ENCODE results near the gene KLK4.

The KLK4 gene

GRCh38 chr19:50911206-50912101, at the start of gene KLK4:
KLK4 (minus strand) TSS chr19:50911395; CDS start chr19:50910738, 657 bp downstream.
- no peak for DNase-seq

DNA sequence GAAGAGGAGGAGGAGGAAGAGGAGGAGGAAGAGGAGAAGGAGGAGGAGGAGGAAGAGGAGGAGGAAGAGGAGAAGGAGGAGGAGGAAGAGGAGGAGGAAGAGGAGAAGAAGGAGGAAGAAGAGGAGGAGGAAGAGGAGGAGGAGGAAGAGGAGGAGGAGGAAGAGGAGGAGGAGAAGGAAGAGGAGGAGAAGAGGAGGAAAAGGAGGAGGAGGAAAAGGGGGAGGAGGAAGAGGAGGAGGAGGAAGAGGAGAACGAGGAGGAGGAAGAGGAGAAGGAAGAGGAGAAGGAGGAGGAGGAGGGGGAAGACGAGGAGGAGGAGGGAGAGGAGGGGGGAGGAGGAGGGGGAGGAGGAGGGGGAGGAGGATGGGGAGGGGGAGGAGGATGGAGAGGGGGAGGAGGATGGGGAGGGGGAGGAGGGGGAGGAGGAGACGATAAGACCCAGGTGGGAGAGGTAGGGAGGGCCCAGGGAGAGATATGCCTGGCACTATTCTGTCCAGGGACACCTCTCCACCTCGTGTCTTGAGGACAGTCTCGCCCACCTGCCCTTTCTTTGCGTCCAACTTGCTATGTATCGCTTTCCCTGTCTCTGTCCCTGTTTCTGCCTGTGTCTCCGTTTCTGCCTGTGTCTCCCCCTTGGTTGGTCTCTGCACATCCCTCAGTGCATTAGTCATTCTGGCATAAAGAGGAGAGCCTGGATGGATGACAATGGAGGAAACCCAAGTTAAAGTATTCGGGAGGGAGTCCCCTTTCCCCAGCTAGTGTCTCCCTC, 48.7 kb upstream of the KLK4 start:
- no peak for DNase-seq

DNA sequence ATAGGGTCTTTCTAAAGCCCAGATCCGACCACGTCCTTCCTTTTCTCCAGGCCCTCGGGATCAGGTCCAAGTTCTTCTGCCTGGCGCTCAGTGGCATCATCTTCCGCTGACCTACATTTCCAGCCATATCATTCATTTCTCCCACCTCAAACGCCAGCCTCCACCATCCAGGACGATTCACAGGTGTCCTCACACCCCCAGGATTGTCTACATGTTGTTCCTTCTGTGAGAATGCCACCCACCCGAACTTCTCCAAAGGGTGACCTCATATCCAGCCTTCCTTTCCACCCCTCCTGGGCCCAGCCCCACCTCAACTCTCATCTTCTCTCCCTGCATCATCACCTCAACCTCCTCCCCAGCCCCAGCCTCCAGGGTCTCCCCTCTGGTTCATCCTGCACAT, 46.4 kb upstream of the KLK4 start:
- no peak for DNase-seq

GRCh38 chr19:50952910-50953309, 41.7 kb upstream of the KLK4 start, which contains the start of gene KLK5:
KLK5 (minus strand) TSS chr19:50953038; CDS start chr19:50952657, 381 bp downstream.
- DNase-seq = no peak

DNA sequence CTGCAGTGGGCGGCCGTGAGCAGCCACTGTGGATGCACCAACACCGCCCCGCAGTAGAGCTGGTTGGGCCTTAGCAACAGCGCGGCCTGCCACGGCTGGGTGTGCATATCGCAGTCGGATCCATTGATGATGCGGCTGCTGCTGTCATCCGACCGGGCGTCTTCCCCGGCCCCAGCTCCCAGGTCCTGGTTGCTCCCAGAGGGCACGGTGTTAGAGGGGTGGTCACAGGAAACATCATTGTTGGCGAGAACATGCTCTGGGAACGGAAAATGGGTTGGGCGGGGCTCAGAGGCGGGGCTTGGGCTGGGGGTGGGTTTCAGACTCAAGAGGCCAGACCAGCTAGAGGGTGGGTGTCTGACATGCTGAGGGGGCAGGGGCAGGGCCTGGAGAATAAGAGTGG, 38.7 kb upstream of the KLK4 start:
- DNase-seq = no peak

GRCh38 chr19:50947123-50947522, 35.9 kb upstream of the KLK4 start:
- no peak for DNase-seq

- DNase-seq = no peak
These were observed 33.6 kb upstream of the KLK4 start for GRCh38 chr19:50944795-50945194.

- DNase-seq = no peak
These were observed 32.1 kb upstream of the KLK4 start for GRCh38 chr19:50943074-50943828.

DNA sequence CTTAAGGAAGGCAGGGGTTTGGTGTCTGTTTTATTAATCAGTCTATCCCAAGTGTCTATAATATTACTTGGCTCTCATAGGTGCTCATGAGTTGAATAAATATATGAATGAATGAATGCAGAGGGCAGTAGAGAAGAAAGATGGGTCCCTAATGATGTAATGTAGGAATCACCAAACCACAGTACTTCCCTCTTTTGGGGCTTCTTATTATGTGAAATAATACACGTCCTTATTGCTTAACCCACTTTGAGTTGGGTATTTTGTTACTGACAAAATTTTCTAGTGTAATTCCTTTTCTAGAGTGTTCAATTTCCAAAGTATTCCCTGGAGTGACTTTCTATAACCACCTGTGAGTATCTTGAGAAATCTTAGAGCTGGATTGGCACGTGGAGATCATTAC, 28.4 kb upstream of the KLK4 start:
- DNase-seq = no peak

DNA sequence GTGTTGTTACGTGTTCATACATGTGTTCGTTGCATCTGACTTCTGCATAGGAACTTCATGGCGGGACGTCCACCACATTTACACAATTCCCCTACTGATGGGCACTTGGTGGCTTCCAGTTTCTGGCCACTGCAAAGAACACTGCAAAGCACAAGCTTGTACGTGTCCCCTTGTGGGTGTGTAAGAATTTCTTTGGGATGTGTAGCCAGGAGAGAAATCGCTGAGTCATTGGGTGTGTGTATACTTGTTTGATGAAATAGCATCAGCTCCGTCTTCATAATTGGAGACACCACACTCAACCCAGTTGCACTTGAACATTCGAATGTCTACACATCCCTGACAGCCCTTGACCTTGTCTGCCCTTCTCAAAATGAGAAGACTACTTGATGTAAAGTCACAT, 22.4 kb upstream of the KLK4 start:
- DNase-seq = no peak

DNA sequence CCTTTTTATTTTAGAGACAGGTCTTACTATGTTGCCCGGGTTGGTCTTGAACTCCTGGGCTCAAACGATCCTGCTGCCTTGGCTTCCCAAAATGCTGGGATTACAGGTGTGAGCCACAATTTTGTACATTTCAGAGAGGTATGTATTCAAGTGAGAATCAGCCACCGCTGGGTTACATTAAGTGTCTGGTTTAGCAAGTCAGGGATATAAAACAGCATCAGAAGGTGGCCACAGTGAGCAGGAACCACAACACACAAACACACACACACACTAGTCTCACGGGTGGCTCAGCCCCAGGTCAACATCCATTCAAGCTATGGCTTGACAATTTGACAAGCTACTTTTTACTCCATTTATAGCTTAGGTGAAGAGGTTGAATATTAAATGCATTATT, 21.5 kb upstream of the KLK4 start:
- no peak for DNase-seq

GRCh38 chr19:50932018-50932689, 21.0 kb upstream of the KLK4 start:
- DNase-seq = no peak

DNA sequence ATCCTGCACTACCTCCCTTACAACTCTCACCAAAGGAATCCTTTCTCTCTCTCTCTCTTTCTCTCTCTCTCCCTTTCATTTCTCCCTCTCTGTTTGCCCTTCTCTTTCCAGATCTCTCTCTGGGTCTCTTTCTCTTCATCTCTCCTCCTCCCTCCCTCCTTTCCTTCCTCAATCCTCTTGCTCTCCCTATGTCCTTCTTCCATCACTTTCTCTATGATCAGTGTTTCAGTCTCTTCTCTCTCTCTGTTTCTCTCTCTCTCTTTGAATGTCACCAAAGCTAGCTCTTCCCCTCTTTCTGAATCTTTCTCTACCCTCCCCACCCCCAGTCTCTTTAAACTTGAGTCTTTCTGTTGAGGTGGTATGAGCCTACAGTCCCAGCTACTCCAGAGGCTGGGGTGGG, 19.8 kb upstream of the KLK4 start:
- no peak for DNase-seq

- no peak for DNase-seq
These were observed 17.6 kb upstream of the KLK4 start for GRCh38 chr19:50928831-50929230.

GRCh38 chr19:50926144-50926543, 14.9 kb upstream of the KLK4 start:
- no peak for DNase-seq

DNA sequence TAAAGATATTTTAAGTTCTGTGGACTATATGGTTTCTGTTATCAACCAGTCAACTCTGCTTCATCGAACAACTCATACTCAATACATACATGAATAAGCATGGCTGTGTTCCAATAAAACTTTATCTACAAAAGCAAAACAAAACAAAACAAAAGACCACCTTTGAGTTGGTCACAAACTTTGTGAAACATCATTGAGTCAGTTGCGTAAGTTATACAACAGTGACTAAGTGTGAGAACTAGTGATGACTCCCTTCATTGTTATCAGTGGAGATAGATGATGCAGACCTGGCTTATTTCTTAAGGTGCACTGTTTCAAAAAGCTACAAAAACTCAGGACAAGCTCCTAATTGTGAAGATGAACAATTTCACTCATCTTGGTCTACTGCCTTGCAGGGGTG, 14.5 kb upstream of the KLK4 start:
- DNase-seq = no peak

GRCh38 chr19:50924586-50924985, 13.4 kb upstream of the KLK4 start:
- no peak for DNase-seq

DNA sequence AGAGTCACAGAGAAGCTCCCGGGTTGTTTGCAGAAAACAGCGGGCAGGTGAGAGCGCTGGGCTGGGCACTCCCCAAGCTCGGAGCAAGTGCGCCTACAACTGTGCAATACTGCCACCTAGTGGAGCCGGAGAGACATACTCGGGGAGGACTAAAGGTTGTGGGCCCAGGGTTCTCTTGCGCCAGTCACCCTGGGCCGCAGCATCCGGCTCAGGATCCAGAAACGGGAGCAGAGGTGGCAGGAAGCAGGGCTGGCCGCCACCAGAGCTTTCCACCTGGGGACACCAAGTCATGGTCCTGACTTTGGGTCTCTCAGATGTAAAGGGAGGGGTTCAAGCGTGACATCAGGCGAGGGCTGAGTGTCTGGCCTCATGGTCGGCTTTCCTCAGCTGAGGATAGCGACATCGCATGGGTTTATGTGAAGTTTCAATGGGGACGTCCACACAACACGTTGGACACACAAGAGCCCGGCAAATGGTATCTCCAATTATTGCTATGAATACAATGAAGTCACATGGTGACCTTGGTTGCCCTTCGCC, 11.2 kb upstream of the KLK4 start:
- peak; percentile 47 for DNase-seq

DNA sequence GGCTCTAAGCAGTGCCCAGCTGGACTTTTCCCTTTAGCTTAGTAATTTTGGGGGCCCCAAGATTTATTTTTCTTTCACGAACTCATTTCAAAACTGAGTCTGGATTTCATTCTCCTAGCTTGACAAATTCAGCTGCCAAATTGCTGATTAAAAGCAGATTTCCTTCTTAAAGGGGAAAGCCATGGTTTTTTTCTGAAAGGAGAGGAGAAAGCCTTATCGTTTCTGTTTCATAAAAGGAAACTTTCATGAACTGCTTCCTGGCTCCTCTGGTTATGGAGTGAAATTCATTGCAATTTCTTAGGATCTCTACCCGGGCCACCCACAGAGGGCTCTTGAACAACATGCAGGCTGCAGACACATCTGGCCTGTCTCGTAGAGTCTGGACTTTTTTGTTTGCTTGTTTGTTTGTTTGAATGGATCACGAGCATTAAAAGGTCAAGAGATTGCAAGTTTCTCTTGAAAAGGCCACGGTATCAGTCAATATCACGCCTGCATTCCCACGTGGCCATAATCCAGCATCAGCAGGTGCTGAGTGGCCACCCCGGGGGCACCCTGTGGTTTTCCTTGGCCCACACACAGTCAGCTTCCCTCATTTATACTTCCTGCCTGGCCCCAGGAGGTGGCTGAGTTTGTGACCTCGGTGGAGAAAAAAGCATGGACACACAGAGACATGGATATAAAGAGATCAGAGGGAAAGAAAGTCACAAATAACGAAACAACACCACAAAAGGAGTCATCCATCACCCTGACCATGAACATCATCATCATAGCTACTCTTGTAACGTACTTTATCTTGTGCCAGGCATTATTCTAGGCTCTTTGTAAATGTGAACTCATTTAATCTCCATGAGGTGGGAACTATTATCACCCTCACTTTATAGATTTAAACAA, 10.5 kb upstream of the KLK4 start:
- no peak for DNase-seq

DNA sequence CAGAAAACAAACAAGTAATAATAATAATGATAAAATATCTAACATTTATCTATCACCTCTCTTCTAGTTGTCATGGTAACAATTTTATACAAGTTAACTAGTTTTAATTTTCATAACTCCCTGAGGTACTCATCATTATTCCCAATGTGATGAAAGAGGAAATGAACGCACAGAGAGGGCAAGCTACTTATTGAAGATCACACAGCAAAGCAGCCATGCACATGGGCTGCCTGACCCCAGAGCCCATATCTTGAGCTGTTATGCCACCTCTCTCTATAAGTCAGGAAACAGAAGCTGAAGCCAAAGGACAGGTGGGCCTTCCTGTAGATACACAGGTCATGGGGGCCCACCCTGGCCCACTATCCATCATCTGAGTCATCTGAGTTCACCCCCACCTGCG, 4.9 kb upstream of the KLK4 start:
- no peak for DNase-seq
